WERI-Rb-1 (cell line): ENCODE data around the gene GALNT9.
"Not testable (repeated sequence)": the region's sequence is repeated elsewhere in the genome, so short reads cannot be mapped to it uniquely, and the experiment has no call there.

Source experiments
- DNase-seq: peaks from one replicate; pipeline ENCODE4 v3.0.0-alpha.2; 2020
- H3K27ac ChIP-seq: fragments of 250-450 bp; sonication (Bioruptor Pico); 2 replicates; pipeline ENCODE4 v1.5.1; 2020; ENCODE audit warnings: mild to moderate bottlenecking, moderate library complexity
- H3K27me3 ChIP-seq: fragments of 250-450 bp; sonication (Bioruptor Pico); 2 replicates; pipeline ENCODE4 v1.5.1; 2021; ENCODE audit warnings: mild to moderate bottlenecking, low read depth, moderate library complexity; ENCODE audit not compliant: insufficient read depth, severe bottlenecking
- H3K36me3 ChIP-seq: fragments of 250-450 bp; sonication (Bioruptor Pico); 2 replicates; pipeline ENCODE4 v1.5.1; 2020; ENCODE audit warnings: mild to moderate bottlenecking, moderate library complexity
- H3K4me3 ChIP-seq: 2 replicates; pipeline ENCODE4 v1.5.1; 2011; ENCODE audit warnings: low read depth, mild to moderate bottlenecking, control low read depth, low read length
- H3K9me3 ChIP-seq: fragments of 250-450 bp; sonication (Bioruptor Pico); 2 replicates; pipeline ENCODE4 v1.5.1; 2021; ENCODE audit warnings: mild to moderate bottlenecking, moderate library complexity; ENCODE audit not compliant: severe bottlenecking
- CTCF ChIP-seq: IDR thresholded peaks from 2 replicates; pipeline ENCODE4 v1.5.1; 2011; ENCODE audit warnings: low read depth, mild to moderate bottlenecking, control low read depth, inconsistent platforms, low read length

The GALNT9 gene

GRCh38 chr12:132300789-132301722 is 28.3 kb downstream of the GALNT9 start:
- TF ChIP-seq CTCF, result no peak

GRCh38 chr12:132296063-132296462 is 33.3 kb downstream of the GALNT9 start:
- no peaks in the 10 kb centered on the region for H3K9me3 ChIP-seq
- no peaks in the 10 kb centered on the region for H3K27me3 ChIP-seq
- no peak overlapping the region for H3K4me3 ChIP-seq

More at GRCh38 chr12:132300789-132301722, 28.3 kb downstream of the GALNT9 start:
- H3K27ac ChIP-seq, result no peak overlapping the region
- H3K36me3 ChIP-seq, result no peaks in the 10 kb centered on the region
- H3K4me3 ChIP-seq, result no peak overlapping the region
- H3K27me3 ChIP-seq, result no peaks in the 10 kb centered on the region
- no peak for DNase-seq
- H3K9me3 ChIP-seq, result no peaks in the 10 kb centered on the region

GRCh38 chr12:132295561-132295960 is 33.8 kb downstream of the GALNT9 start:
- not testable (repeated sequence) for H3K36me3 ChIP-seq, H3K9me3 ChIP-seq, DNase-seq, H3K4me3 ChIP-seq, H3K27ac ChIP-seq, H3K27me3 ChIP-seq

More at GRCh38 chr12:132296063-132296462, 33.3 kb downstream of the GALNT9 start:
- no peak for TF ChIP-seq CTCF
- Histone ChIP-seq H3K36me3 (no peaks in the 10 kb centered on the region), H3K27ac (no peak overlapping the region)
- no peak for DNase-seq

- DNase-seq, result no peak
- TF ChIP-seq CTCF, result no peak
- no peaks in the 10 kb centered on the region for H3K9me3 ChIP-seq
- H3K27ac ChIP-seq, result no peak overlapping the region
- no peaks in the 10 kb centered on the region for H3K36me3 ChIP-seq
- H3K4me3 ChIP-seq, result no peak overlapping the region
- H3K27me3 ChIP-seq, result no peaks in the 10 kb centered on the region
Measured at GRCh38 chr12:132295101-132295526, 34.3 kb downstream of the GALNT9 start.

- no peak overlapping the region for H3K27ac ChIP-seq
- H3K36me3 ChIP-seq, result no peaks in the 10 kb centered on the region
- H3K9me3 ChIP-seq, result no peaks in the 10 kb centered on the region
- no peak for DNase-seq
- H3K4me3 ChIP-seq, result no peak overlapping the region
- no peaks in the 10 kb centered on the region for H3K27me3 ChIP-seq
- no peak for TF ChIP-seq CTCF
Measured at GRCh38 chr12:132294121-132295034, 35.0 kb downstream of the GALNT9 start.
